CD4-positive, alpha-beta T cell treated with Interleukin-1 beta for 1 hour (primary cell): Measurements from ENCODE around the gene APOA1.
"Not testable (repeated sequence)": the region's sequence is repeated elsewhere in the genome, so short reads cannot be mapped to it uniquely, and the experiment has no call there.

Experiments used
- DNase-seq, 2 donors: peaks; one replicate each; pipeline ENCODE4 v3.0.0-alpha.2; 2020 to 2022

The APOA1 gene

DNA sequence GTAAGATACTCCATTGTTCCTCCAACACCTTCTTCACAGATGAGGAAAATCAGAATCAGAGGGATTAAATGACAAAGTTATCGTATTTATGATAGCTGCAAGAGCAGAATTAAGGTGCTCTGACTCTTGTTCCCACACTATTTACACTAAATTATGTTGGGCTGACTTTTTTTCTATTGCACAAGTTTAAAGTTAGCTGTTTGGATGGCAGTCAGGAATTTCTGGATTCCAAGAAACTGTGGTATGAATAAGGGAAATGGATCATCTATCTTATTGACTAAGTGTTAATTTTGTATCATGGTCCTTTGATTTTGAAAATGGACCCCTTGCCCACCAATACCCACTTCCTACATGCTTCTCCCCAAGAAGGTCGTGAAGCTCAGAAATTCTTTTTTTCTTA lies 19.9 kb upstream of the APOA1 start:
- DNase-seq = no peak

DNA sequence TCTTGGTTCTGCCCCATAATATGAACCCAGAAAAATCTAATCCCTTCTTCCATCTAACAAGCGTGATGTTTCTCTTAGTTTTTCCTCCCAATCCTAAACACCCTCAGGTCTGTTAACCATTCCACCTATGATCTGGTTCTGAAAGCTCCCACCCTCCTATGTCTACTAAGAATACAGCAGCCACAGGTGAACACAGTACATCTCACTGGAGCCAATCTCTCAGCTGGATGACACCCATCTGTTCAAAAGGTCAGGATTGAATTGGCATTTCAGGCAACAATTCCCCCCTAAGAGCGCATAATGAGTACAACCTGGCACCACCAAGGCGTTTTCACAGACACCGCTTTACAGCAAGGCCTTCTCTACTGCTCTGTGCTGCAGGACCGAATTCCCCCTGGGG lies 19.0 kb upstream of the APOA1 start:
- DNase-seq = no peak

DNA sequence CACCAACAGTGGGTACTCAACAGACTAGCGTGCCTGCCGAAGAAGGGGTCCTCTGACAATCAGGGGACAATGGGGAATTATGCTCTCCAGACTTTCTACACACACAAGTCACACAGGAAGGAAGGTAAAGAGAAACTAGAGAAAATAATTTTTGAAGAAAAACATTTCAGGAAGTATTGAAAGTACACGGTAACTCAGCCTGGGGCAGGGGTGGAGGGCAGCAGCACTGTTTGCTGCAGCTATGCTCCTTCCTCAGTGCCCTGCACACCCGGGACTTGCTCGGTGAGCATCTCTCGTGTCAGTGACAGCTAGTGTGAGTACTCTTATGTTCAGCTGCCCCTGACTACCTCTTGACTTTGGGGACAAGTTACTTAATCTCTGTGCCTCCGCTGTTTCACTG lies 18.0 kb upstream of the APOA1 start:
- no peak for DNase-seq

DNA sequence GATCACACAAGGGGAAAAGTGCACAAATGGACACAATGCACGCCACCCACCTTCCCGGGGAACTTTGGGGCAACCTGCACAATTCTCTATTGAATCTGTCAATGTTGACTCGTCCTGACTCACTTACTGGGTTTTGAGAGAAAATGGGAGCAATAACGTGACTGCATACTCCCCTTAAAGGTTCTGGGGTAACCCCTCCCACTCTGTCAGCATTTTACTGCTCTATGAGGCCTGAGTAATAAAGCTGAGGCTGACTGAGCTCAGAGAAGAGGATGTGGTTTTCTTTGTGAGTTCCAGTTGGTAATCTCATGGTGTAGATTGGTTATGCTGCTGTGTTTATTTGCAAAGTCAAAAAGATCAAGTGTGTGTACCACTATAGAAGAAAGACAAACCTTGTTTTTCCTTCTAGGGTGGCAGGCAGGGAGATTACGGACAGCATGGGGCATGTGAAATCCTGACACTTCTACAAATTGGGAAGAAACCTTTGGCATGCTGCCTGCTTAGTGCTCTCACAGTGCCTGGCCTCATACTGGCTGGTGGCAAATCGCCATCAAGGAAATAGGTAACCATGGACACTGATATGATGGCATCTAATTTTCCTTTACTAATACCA lies 16.1 kb upstream of the APOA1 start:
- DNase-seq = peak; percentile 62 to 81

DNA sequence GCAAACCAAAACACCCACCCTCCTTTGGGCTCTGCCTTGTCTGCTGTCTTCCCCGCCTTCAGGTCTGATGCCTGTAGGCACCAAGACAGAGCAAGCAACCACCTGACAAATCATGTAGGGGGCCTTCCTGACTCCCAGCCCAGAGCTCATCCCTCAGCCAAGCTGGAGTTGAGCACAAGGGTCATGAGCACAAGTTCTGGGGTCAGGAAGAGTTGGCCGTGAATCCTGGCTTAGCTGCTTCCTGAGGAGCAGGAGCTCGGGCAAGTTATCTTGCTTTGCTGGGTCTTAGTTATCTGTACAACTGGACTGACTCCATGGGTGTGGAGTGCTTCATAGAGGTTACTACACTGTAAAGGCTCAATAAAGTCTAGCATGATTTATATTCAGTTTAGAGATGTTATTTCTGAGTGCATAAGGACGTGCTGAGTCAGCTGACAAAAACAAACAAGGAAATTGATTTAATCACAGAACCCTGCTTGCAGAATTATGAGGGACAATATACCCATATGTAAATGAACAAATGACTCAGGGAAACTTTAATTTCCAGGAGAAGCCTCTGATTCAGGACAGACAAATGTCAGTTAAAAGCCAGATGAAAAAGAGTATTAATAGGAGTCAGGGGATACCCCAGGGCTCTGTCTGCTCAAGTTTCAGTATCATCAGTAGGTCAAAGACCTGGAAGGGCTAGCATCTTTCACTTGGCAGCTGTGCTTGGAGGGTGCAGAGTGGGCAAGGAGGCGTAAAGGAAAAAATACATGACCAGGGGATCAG lies 15.0 kb upstream of the APOA1 start:
- DNase-seq = no peak

DNA sequence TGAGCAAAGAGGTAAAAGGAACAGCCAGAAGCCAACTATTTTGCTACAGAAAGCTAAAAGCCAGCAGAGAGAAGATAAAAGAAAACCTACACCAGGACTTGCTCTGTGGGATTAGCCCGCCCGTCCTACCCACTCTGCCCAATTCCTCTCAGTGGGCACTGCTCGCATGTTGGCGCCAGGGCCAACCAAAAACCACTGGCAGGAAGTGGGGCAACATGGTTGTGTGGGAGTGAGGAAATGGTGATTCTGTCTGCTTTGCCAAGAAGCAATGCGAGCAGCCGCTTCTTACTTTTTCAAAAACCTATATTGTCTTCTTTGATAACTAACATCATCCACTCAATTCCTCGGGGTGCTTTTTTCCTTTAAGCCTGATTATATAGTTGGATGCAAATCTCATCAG lies 14.2 kb upstream of the APOA1 start:
- peak; percentile 46 to 64 for DNase-seq

DNA sequence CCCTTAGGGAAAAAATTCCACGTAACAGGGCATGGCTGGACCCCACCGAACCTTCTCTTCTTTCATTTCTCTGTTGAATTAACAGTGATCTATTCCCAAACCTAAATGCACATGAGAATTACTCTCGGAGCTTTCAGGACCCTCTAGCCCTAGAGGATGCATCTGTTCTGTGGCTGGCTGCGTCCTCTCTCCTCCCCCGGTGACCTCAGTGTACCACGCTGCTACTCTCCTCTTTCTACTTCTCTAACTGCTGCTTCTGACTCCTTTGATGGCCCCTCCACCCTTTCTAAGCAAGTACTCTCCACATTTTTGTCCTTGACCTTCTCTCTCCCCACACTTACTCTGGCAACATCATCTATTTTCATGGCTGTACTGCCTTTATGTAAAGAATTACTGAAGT lies 12.1 kb upstream of the APOA1 start:
- no peak for DNase-seq

DNA sequence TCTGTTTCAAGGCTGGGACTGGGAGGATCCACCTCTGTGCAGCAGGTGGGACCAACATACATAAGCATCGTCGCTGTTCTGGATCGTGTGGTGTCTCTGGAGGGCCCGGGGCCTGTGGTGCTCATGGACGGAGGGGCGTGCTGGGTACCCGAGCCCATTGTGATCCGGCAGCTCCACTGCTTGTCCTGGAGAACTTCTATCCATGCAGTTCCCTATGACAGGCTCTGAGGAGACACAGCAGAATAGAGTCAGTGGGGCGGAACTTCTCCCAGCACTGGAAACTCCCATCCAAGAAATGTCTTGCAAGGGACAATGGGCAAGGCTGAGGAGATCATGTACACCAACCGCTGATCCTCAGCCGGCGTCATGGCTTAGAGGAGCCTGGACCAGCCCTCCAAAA lies 11.6 kb upstream of the APOA1 start:
- no peak for DNase-seq

DNA sequence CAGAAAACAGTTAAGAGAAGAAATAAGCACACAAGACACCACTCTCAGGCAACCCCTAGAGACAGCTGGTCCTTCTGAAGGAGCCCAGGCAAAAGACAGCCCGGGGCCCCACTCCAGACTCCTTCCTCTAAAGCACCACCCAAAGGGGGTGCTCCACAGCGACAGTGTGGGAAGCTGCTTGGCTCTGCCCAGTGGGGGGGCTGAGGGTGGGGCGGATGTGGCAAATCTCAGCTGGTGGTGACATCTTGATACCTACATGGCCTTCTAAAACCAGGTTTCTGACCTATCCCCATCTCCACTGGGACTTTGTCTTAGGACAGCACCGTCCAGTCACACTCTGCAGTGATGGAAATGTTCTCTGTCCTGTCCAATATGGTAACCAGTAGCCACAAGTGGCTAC lies 10.2 kb upstream of the APOA1 start:
- no peak for DNase-seq

DNA sequence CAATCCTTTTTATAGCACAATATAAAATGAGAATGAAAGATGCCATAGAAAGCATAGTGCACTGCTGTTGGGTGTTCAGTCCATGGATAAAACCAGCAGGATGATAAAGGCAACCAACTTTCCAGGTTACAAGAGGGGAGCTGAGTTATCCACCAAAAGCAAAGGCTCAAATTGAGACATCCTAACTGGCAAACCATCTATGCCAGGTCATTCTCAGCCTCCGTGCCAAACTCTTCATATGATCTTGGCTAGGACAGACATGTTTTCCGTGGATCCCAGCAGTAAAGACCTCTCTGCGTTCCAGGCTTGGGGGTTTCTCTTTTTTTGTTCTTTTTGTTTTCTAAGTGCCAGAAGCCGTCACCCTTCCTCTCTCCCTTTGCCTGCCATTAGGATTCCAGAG lies 7.3 kb upstream of the APOA1 start:
- DNase-seq = no peak

DNA sequence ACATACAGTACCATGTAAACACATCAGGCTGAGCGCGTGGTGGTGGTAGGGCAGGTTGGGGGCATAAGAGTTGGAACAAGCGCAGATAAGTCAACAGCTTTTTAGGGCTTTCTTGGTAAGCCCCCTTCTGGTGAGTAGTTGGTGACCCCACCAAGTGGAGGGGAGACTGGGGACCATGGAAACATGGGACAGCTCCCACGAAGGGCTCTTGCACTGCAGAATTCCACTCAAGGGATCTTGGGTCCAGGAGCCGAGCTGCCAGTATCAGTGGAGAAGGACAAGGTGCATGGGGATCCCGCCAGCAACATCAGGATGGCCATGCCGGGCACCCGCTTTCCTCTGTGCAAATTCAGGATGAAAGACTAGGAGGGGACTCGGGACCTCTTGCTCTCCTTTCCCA lies 6.2 kb upstream of the APOA1 start:
- DNase-seq = no peak

DNA sequence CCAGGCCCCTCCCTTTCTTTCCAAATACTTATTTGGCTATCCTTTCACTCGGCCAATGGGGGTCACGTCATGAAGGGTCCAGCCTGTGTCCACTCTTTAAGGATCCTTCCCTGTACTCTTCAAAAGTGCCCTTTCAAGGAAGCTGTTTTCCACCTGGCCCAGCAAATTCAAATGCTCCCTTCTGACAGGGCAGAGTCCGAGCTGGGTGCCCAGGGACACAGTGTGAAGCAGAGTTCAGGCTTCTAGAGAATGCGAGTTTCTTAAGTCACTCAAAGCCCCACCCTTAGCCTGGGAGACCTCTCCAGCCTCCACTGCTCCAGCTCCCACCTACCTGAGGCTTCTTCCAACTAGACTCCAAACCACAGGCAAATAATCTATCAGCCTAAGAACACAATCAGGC lies 5.5 kb upstream of the APOA1 start:
- no peak for DNase-seq

DNA sequence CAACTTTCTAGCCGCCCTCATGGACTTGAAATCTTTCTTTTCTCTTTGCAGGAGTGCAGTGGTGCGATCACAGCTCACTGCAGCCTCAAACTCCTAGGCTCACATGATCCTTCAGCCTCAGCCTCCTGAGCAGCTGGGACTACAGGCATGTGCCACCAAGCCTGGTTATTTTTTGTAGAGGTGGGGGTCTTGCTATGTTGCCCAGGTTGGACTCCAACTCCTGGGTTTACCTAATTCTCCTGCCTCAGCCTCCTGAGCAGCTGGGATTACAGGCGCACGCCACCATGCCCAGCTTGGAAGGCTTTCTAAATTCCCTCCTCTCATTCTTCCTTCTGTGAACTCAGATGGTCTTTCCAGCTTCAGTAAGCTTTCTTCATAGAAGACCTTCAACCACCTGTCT lies 4.7 kb upstream of the APOA1 start:
- DNase-seq = no peak

DNA sequence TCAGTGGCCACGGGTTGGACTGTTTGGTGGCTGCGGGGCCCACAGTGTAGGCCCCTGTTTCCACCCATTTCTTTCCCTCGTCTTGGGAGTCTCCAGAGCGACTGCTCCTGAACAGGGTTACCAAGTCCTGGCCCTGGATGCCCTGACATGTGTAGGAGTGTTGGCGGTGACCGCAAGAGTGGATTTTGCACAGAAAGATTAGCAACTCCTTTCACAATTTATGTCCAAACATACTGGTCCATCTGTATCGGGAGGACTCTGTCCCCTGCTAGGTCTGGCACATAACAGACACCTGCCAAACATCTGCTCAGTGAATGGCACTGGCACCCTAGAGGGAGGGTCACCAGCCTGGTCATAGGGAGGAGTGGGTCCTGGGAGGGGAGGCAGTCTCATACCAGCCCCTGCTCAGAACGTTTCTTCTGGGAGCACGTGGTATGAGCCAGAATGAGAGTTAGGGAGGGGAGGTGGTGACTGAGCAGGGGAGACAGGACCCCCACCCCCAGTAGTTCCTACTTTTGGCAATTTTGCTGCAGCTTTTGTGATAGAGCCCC lies 3.4 kb upstream of the APOA1 start:
- DNase-seq = no peak

DNA sequence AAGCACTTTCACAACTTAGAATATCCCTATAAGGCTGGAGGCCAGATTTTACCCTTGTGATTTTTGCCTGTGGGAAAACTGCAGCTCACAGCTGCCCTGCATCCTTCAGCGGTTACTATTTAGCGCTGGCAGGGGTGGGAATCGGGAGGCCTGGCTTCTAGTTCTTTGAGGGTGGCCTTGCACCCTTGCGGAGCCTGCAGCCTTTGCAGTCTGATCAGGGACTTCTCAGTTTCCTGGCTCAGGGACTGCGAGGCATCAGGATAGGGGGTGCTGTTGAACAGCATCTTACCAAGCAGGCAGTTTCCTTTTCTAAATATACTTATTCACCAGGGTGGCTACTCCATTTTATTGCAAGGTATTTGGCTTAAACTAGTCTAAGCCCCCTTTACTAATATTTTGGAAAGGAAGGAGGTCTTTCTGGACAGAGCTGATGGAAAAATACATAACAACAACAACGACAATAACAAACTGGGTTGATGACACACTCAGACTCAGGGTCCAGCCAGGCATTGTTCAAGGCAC lies 2.9 kb upstream of the APOA1 start:
- peak in 1 of 2 donors; percentile 5 for DNase-seq

DNA sequence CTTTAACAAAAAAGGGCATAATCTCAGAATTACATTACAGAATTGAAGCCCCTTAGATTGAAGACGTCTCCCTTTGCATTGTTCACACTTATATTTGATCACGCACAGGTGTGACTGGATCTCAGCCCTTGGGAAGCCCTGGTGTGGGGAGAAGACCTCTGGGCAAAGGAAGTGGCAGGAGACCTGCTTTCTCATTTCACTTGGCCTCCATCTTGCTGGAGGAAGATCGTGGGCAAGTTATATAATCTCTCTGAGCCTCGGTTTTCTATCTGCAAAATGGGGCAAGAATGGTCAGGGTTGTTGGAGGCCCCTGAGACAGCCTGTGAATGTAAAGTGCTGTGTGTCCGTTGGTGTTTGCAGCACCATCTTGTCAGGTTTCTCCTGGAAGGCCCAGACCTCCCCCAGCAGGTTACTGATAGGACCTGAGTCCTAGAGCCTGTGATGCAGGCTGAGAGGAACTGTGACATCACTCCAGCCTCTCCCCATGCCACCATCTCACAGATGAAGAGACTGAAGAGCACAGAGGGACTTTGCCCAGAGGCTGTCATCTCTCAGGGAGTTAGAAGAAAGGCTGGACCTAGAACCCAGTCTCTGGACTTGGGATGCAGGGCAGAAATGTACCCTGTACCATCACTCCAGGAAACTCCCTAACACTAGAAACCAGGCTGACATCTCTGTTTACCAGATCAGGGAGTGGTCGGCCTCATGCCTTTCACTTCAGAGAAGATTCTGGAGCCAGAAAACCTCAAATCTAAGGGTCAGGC lies 1.1 kb upstream of the APOA1 start:
- no peak for DNase-seq

DNA sequence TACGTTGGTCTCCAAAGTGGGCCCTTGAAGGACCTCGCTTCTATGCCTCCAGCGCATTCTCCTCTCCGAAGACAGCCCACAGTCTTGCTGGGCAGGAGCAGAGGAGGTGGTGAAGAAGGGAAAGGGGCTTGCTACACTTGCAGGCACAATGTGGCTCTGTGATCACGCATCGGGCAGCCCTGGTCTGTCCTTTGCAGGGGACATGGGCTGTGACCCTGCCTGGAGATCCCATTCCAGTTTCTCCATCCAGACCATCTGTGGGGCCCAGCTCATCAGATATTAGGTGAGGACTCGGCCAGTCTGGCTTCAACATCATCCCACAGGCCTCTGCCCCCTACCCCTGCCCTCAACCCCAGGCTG lies 810 bp downstream of the APOA1 start:
- DNase-seq = no peak

DNA sequence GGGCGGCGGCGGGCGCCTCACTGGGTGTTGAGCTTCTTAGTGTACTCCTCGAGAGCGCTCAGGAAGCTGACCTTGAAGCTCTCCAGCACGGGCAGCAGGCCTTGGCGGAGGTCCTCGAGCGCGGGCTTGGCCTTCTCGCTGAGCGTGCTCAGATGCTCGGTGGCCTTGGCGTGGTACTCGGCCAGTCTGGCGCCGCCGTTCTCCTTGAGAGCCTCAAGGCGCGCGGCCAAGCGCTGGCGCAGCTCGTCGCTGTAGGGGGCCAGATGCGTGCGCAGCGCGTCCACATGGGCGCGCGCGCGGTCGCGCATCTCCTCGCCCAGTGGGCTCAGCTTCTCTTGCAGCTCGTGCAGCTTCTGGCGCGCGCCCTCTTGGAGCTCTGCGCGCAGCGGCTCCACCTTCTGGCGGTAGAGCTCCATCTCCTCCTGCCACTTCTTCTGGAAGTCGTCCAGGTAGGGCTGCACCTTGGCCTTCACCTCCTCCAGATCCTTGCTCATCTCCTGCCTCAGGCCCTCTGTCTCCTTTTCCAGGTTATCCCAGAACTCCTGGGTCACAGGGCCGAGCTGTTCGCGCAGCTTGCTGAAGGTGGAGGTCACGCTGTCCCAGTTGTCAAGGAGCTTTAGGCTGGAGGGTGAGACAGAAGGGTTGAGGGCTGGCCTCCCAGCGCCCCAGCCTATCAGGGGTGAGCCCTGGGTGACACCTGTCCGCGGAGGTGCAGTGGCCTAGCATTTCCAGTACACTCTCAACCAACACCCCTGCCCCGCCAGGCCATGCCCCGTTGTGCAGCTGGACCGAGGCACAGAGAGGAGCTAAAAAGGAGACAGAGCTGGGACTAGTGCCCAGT lies 1.4 kb downstream of the APOA1 start:
- DNase-seq = peak; percentile 85 to 87

DNA sequence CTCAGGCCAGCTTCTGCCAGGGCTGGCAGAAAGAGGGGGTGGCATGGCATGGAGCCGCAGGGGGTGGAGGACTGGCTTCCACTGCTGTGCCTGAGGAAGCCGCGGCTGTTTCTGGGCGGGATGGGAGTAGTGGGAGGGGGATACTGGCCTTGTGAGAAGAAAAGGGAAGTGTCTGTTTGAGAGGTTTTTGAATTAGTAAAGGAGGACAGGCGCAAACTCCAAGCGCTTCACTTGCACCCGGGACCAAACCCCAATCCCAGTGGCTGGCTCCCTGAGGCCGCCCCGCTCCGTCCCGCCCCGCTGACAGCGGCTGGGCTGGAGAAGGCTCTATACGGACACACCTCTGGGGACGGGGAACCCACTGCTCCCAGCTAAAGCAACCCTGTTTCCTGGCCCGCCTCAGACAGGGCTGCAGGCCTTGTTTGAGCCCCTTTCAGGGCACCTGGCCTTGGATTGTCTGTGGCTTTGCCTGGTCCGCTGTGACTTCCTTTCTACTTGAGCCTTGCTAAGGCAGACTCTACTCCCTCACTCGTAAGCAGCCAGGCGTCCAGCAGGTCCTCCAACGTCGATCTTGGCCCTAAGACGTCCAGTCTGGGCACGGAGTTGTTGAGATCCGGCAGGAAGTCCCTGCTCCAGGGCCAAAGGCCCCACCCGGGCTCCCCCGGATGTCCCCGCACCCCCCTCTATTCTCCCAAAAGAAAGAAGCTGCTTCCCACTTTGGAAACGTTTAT lies 2.2 kb downstream of the APOA1 start:
- no peak for DNase-seq

DNA sequence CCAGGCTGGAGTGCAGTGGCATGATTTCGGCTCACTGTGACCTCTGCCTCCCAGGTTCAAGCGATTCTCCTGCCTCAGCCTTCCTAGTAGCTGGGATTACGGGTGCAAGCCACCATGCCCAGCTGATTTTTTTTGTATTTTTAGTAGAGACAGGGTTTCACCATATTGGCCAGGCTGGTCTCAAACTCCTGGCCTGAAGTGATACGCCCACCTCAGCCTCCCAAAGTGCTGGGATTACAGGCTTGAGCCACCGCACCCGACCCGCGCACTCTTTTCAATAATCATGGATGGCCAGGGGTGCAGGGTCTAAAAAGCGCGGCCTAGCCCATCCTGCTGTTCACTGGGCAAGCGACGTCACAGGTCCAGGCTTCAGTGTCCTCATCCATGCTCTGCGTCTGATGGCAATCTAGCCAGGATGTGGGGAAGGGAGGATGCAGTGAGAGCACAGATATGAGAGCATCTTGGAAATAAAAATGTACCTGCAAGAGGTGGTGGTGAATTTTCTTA lies 2.8 kb downstream of the APOA1 start:
- not testable (repeated sequence) for DNase-seq

DNA sequence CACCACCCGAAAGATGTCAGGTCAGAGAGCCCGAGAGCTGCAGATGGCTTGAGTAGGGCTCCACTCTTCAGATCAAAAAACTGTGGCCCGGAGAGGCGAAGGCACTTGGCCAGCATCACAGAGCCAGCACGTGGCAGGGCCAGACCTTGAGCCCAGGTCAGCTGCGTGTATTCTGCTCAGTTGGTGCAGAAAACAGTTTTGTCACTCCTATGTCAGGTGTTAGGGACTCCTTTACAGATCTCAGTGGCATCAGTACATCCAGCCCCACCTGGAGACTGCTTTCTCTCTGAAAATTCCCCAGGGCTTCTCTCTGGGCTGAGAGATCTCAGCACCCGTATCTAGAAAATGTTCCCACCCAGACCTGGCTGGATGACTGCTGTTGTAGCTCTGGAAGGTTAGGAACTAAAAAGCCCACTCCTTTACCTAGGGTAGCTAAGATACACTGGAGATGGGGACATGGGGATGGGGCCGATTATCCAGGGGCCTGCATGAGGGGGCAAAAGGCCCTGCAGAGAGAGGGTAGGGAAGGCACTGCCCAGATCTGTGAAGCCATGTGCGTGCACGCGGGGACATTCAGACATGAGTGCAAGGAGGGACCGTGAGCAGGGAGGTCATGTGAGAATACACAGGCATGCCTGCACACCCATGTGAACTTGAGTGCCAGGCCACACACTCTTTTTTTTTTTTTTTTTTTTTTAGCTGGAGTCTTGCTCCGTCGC lies 3.4 kb downstream of the APOA1 start:
- no peak for DNase-seq
